Caco-2 (cell line): ENCODE measurements around the gene GID4. TPM values are rescaled to one million over a fixed set of nuclear protein-coding genes. Genes with fewer than 3 reads are reported as not detected.
A peak's percentile ranks its signal among the peaks of the same experiment; 100 is the strongest.

Experiments
- BruUV-seq: library from RNA; stranded (reverse); fragments of 400-500 nt; replicated peaks from 2 replicates; lab custom pipeline; 2021; lab: Mats Ljungman, UMichigan
- CTCF ChIA-PET: fragments of 300-600 bp; sonication (Branson Sonifier 250); formaldehyde crosslinking; loops from one replicate; lab custom pipeline; 2022; ENCODE audit warnings: antibody characterized with exemption; lab: Charles Lee
- POLR2A ChIA-PET: fragments of 300-600 bp; sonication (Branson Sonifier 250); formaldehyde crosslinking; loops from one replicate; lab custom pipeline; 2022; ENCODE audit warnings: antibody characterized with exemption; lab: Charles Lee
- DNase-seq, 2 experiments: peaks; one replicate each; pipeline versions ENCODE4 v3.0.0 to v3.0.0-alpha.2; 2020 to 2022
- H3K27me3 ChIP-seq: replicated peaks from 2 replicates; pipeline ENCODE4 v1.6.0; 2011; ENCODE audit warnings: low read length; ENCODE audit not compliant: control insufficient read depth, insufficient read depth
- H3K36me3 ChIP-seq: 2 replicates; pipeline ENCODE4 v1.5.1; 2011; ENCODE audit warnings: low read length; ENCODE audit not compliant: control insufficient read depth, insufficient read depth
- H3K4me1 ChIP-seq: fragments of 250-450 bp; sonication (Bioruptor Pico); 2 replicates; pipeline ENCODE4 v1.5.1; 2020; ENCODE audit warnings: mild to moderate bottlenecking
- H3K4me3 ChIP-seq: 2 replicates; pipeline ENCODE4 v1.5.1; 2011; ENCODE audit warnings: low read depth, mild to moderate bottlenecking, control low read depth, low read length
- H3K9me3 ChIP-seq: fragments of 250-450 bp; sonication (Bioruptor Pico); 2 replicates; pipeline ENCODE4 v1.5.1; 2020; ENCODE audit warnings: mild to moderate bottlenecking, moderate library complexity
- H3K27ac Mint-ChIP-seq: one replicate; pipeline ENCODE4 v1.8.0; 2022; ENCODE audit warnings: mixed read lengths; ENCODE audit not compliant: unreplicated experiment
- H3K27me3 Mint-ChIP-seq: one replicate; pipeline ENCODE4 v1.8.0; 2022; ENCODE audit warnings: mixed read lengths; ENCODE audit not compliant: insufficient read depth, unreplicated experiment
- H3K36me3 Mint-ChIP-seq: one replicate; pipeline ENCODE4 v1.8.0; 2022; ENCODE audit warnings: mild to moderate bottlenecking, mixed read lengths; ENCODE audit not compliant: insufficient read depth, unreplicated experiment
- H3K4me1 Mint-ChIP-seq: one replicate; pipeline ENCODE4 v1.8.0; 2022; ENCODE audit warnings: low read depth, mixed read lengths; ENCODE audit not compliant: unreplicated experiment
- H3K4me3 Mint-ChIP-seq: one replicate; pipeline ENCODE4 v1.8.0; 2022; ENCODE audit warnings: mild to moderate bottlenecking, moderate library complexity, mixed read lengths; ENCODE audit not compliant: unreplicated experiment
- H3K9me3 Mint-ChIP-seq: one replicate; pipeline ENCODE4 v1.8.0; 2022; ENCODE audit warnings: mixed read lengths; ENCODE audit not compliant: unreplicated experiment
- intact Hi-C: fragments of 100-400 bp; cut with micrococcal nuclease; formaldehyde crosslinking; loops from one replicate; pipeline ENCODE4 v1.10.0; 2022; ENCODE audit not compliant: unreplicated experiment
- total RNA-seq: library from RNA; stranded (reverse); gene quantifications from 2 replicates; pipeline ENCODE4 v1.2.3, GENCODE V29; 2022
- TF ChIP-seq, protein P1 (sequence below), 2 experiments: fragments of 200-600 bp in 1 of 2; IDR thresholded peaks; 1 replicate in 1 of 2; 2 replicates in 1 of 2; pipeline versions ENCODE4 v1.5.1 to v1.8.0; 2011 to 2022; ENCODE audit warnings: antibody characterized with exemption in 1 of 2, control low read depth in 1 of 2, inconsistent platforms in 1 of 2, low read depth in 1 of 2, low read length in 1 of 2, mild to moderate bottlenecking in 1 of 2, moderate library complexity in 1 of 2; ENCODE audit not compliant: insufficient read depth in 1 of 2, severe bottlenecking in 1 of 2, unreplicated experiment in 1 of 2

Gene GID4
- total RNA-seq, 1 experiment from 2014 or later: 14.0 TPM

DNA sequence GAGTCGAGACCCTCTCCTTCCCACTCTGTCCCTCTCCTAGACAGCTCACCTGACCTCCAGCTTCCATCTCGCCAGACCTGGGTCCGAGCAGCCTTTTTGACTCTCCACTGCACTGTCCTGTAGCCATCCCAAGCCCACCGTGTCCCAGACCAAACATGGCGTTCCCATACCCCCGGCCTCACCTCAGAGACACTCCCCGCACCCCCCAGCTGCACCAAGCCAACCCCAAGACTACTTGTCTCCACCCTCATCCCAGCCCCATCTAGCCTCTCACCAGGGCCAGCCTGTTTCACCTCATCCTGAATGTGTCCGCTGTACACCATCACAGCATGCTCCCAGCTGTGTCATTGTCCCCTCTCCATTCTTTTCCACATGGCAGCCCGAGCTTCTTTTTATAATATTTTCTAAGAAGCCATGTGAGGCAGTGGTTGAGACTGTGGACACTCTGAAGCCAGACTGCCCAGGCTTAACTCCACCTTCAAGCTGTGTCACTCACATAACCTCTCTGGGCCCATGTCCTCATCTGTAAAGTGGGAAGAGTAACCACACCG lies 70.8 kb downstream of the GID4 start:
- TF ChIP-seq, protein P1, sequence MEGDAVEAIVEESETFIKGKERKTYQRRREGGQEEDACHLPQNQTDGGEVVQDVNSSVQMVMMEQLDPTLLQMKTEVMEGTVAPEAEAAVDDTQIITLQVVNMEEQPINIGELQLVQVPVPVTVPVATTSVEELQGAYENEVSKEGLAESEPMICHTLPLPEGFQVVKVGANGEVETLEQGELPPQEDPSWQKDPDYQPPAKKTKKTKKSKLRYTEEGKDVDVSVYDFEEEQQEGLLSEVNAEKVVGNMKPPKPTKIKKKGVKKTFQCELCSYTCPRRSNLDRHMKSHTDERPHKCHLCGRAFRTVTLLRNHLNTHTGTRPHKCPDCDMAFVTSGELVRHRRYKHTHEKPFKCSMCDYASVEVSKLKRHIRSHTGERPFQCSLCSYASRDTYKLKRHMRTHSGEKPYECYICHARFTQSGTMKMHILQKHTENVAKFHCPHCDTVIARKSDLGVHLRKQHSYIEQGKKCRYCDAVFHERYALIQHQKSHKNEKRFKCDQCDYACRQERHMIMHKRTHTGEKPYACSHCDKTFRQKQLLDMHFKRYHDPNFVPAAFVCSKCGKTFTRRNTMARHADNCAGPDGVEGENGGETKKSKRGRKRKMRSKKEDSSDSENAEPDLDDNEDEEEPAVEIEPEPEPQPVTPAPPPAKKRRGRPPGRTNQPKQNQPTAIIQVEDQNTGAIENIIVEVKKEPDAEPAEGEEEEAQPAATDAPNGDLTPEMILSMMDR (IDR thresholded peaks at IDR 0.05; ENCODE audit: insufficient read depth in 1 of 2, low read depth in 1 of 2, low read length in 1 of 2, severe bottlenecking in 1 of 2, unreplicated experiment in 1 of 2): no peak
- CTCF ChIA-PET: interaction anchor here (0.6 kb wide), 1 partner anchor 31 kb away, joined by 3 read pairs; no protein-coding TSS in a partner anchor
- Histone ChIP-seq H3K9me3 (no peaks in the 10 kb centered on the region), H3K36me3 (no peaks in the 10 kb centered on the region; the same call in 1 of the 2 replicates), H3K4me3 (no peak overlapping the region), H3K4me1 (no peaks in the 10 kb centered on the region), H3K27me3 (no peaks in the 10 kb centered on the region)
- intact Hi-C loops: no loop called here
- Mint-ChIP-seq H3K4me1 (no peaks in the 10 kb centered on the region), H3K36me3 (peaks cover 29% of the 10 kb centered on the region), H3K9me3 (no peaks in the 10 kb centered on the region), H3K4me3 (no peak overlapping the region), H3K27ac (peak overlapping the region; percentile 1), H3K27me3 (no peaks in the 10 kb centered on the region)
- DNase-seq: no peak
- no TSS peak for BruUV-seq
- POLR2A ChIA-PET: no interaction called here

GRCh38 chr17:18110636-18111145 lies 71.5 kb downstream of the GID4 start:
- POLR2A ChIA-PET: no interaction called here
- CTCF ChIA-PET: interaction anchor here (0.6 kb wide), 2 partner anchors 20 to 31 kb away, joined by 3 to 4 read pairs; no protein-coding TSS in a partner anchor

GRCh38 chr17:18111330-18111971 lies 72.2 kb downstream of the GID4 start:
- DNase-seq: no peak
- H3K4me1 ChIP-seq: no peaks in the 10 kb centered on the region
- Mint-ChIP-seq H3K27ac (no peak overlapping the region), H3K27me3 (no peaks in the 10 kb centered on the region), H3K9me3 (no peaks in the 10 kb centered on the region), H3K4me3 (no peak overlapping the region), H3K4me1 (no peaks in the 10 kb centered on the region), H3K36me3 (peaks cover 29% of the 10 kb centered on the region)
- no peaks in the 10 kb centered on the region for H3K36me3 ChIP-seq
- intact Hi-C loops: no loop called here
- BruUV-seq: no TSS peak
- ChIA-PET POLR2A (no interaction called here), CTCF (no interaction called here)
- no peaks in the 10 kb centered on the region for H3K27me3 ChIP-seq
- no peaks in the 10 kb centered on the region for H3K9me3 ChIP-seq
- TF ChIP-seq, protein P1 (IDR thresholded peaks at IDR 0.05; ENCODE audit: insufficient read depth in 1 of 2, low read depth in 1 of 2, low read length in 1 of 2, severe bottlenecking in 1 of 2, unreplicated experiment in 1 of 2): no peak
- H3K4me3 ChIP-seq: no peak overlapping the region

More at GRCh38 chr17:18110636-18111145, 71.5 kb downstream of the GID4 start:
- BruUV-seq: TSS peak; percentile 13
- Histone ChIP-seq H3K36me3 (no peaks in the 10 kb centered on the region), H3K9me3 (no peaks in the 10 kb centered on the region), H3K27me3 (no peaks in the 10 kb centered on the region), H3K4me1 (no peaks in the 10 kb centered on the region), H3K4me3 (no peak overlapping the region)
- Mint-ChIP-seq H3K27ac (no peak overlapping the region), H3K36me3 (peaks cover 29% of the 10 kb centered on the region), H3K9me3 (no peaks in the 10 kb centered on the region), H3K27me3 (no peaks in the 10 kb centered on the region), H3K4me3 (no peak overlapping the region), H3K4me1 (no peaks in the 10 kb centered on the region)
- TF ChIP-seq, protein P1 (IDR thresholded peaks at IDR 0.05; ENCODE audit: insufficient read depth in 1 of 2, low read depth in 1 of 2, low read length in 1 of 2, severe bottlenecking in 1 of 2, unreplicated experiment in 1 of 2): no peak
- intact Hi-C loops: no loop called here
- DNase-seq: no peak
